ENCODE data around the gene OSBPL5.

DNA sequence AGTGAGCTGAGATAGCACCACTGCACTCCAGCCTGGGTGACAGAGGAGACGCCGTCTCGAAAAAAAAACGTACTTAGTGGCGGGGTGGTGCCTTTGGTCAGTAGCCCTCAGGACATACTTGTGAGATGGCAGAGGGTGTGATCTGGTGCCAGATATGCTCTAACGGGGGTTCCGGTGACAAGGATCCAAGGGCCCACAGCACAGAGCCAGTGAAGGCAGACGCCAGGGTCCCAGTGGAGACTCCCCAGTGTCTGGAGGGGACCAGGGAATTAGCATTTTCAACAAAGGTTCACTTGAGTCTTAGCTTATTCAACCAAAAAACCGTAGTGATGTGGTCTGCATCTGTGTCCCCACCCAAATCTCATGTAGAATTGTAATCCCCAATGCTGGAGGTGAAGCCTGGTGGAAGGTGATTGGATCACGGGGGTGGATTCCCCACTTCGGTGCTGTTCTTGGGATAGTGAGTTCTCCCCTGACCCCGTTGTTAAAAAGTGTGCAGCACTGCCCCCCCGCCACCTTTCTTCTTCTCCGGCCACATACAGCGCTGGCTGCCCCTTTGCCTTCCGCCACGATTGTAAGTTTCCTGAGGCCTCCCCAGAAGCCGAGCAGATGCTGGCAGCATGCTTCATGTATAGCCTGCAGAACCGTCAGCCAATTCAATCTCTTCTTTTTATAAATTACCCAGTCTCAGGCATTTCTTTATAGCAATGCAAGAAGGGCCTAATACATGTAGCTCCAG, 26.6 kb upstream of the OSBPL5 start:
- TF ChIP-seq, protein P1, sequence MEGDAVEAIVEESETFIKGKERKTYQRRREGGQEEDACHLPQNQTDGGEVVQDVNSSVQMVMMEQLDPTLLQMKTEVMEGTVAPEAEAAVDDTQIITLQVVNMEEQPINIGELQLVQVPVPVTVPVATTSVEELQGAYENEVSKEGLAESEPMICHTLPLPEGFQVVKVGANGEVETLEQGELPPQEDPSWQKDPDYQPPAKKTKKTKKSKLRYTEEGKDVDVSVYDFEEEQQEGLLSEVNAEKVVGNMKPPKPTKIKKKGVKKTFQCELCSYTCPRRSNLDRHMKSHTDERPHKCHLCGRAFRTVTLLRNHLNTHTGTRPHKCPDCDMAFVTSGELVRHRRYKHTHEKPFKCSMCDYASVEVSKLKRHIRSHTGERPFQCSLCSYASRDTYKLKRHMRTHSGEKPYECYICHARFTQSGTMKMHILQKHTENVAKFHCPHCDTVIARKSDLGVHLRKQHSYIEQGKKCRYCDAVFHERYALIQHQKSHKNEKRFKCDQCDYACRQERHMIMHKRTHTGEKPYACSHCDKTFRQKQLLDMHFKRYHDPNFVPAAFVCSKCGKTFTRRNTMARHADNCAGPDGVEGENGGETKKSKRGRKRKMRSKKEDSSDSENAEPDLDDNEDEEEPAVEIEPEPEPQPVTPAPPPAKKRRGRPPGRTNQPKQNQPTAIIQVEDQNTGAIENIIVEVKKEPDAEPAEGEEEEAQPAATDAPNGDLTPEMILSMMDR (IDR thresholded peaks at IDR 0.05): no peak
- TF ChIP-seq ZFX (IDR thresholded peaks at IDR 0.05; ENCODE audit: borderline replicate concordance): no peak
